Caco-2 (cell line): ENCODE measurements around the gene MYH6. TPM values are rescaled to one million over a fixed set of nuclear protein-coding genes. Genes with fewer than 3 reads are reported as not detected.

Source experiments
- BruUV-seq: library from RNA; stranded (reverse); fragments of 400-500 nt; replicated peaks from 2 replicates; lab custom pipeline; 2021; lab: Mats Ljungman, UMichigan
- CTCF ChIA-PET: fragments of 300-600 bp; sonication (Branson Sonifier 250); formaldehyde crosslinking; loops from one replicate; lab custom pipeline; 2022; ENCODE audit warnings: antibody characterized with exemption; lab: Charles Lee
- POLR2A ChIA-PET: fragments of 300-600 bp; sonication (Branson Sonifier 250); formaldehyde crosslinking; loops from one replicate; lab custom pipeline; 2022; ENCODE audit warnings: antibody characterized with exemption; lab: Charles Lee
- DNase-seq, 2 experiments: peaks; one replicate each; pipeline versions ENCODE4 v3.0.0 to v3.0.0-alpha.2; 2020 to 2022
- H3K27me3 ChIP-seq: replicated peaks from 2 replicates; pipeline ENCODE4 v1.6.0; 2011; ENCODE audit warnings: low read length; ENCODE audit not compliant: control insufficient read depth, insufficient read depth
- H3K36me3 ChIP-seq: 2 replicates; pipeline ENCODE4 v1.5.1; 2011; ENCODE audit warnings: low read length; ENCODE audit not compliant: control insufficient read depth, insufficient read depth
- H3K4me1 ChIP-seq: fragments of 250-450 bp; sonication (Bioruptor Pico); 2 replicates; pipeline ENCODE4 v1.5.1; 2020; ENCODE audit warnings: mild to moderate bottlenecking
- H3K4me3 ChIP-seq: 2 replicates; pipeline ENCODE4 v1.5.1; 2011; ENCODE audit warnings: low read depth, mild to moderate bottlenecking, control low read depth, low read length
- H3K9me3 ChIP-seq: fragments of 250-450 bp; sonication (Bioruptor Pico); 2 replicates; pipeline ENCODE4 v1.5.1; 2020; ENCODE audit warnings: mild to moderate bottlenecking, moderate library complexity
- H3K27ac Mint-ChIP-seq: one replicate; pipeline ENCODE4 v1.8.0; 2022; ENCODE audit warnings: mixed read lengths; ENCODE audit not compliant: unreplicated experiment
- H3K27me3 Mint-ChIP-seq: one replicate; pipeline ENCODE4 v1.8.0; 2022; ENCODE audit warnings: mixed read lengths; ENCODE audit not compliant: insufficient read depth, unreplicated experiment
- H3K36me3 Mint-ChIP-seq: one replicate; pipeline ENCODE4 v1.8.0; 2022; ENCODE audit warnings: mild to moderate bottlenecking, mixed read lengths; ENCODE audit not compliant: insufficient read depth, unreplicated experiment
- H3K4me1 Mint-ChIP-seq: one replicate; pipeline ENCODE4 v1.8.0; 2022; ENCODE audit warnings: low read depth, mixed read lengths; ENCODE audit not compliant: unreplicated experiment
- H3K4me3 Mint-ChIP-seq: one replicate; pipeline ENCODE4 v1.8.0; 2022; ENCODE audit warnings: mild to moderate bottlenecking, moderate library complexity, mixed read lengths; ENCODE audit not compliant: unreplicated experiment
- H3K9me3 Mint-ChIP-seq: one replicate; pipeline ENCODE4 v1.8.0; 2022; ENCODE audit warnings: mixed read lengths; ENCODE audit not compliant: unreplicated experiment
- intact Hi-C: fragments of 100-400 bp; cut with micrococcal nuclease; formaldehyde crosslinking; loops from one replicate; pipeline ENCODE4 v1.10.0; 2022; ENCODE audit not compliant: unreplicated experiment
- total RNA-seq: library from RNA; stranded (reverse); gene quantifications from 2 replicates; pipeline ENCODE4 v1.2.3, GENCODE V29; 2022
- TF ChIP-seq, protein P1 (sequence below), 2 experiments: fragments of 200-600 bp in 1 of 2; IDR thresholded peaks; 1 replicate in 1 of 2; 2 replicates in 1 of 2; pipeline versions ENCODE4 v1.5.1 to v1.8.0; 2011 to 2022; ENCODE audit warnings: antibody characterized with exemption in 1 of 2, control low read depth in 1 of 2, inconsistent platforms in 1 of 2, low read depth in 1 of 2, low read length in 1 of 2, mild to moderate bottlenecking in 1 of 2, moderate library complexity in 1 of 2; ENCODE audit not compliant: insufficient read depth in 1 of 2, severe bottlenecking in 1 of 2, unreplicated experiment in 1 of 2

Gene MYH6
- total RNA-seq, 1 experiment from 2014 or later: not detected

DNA sequence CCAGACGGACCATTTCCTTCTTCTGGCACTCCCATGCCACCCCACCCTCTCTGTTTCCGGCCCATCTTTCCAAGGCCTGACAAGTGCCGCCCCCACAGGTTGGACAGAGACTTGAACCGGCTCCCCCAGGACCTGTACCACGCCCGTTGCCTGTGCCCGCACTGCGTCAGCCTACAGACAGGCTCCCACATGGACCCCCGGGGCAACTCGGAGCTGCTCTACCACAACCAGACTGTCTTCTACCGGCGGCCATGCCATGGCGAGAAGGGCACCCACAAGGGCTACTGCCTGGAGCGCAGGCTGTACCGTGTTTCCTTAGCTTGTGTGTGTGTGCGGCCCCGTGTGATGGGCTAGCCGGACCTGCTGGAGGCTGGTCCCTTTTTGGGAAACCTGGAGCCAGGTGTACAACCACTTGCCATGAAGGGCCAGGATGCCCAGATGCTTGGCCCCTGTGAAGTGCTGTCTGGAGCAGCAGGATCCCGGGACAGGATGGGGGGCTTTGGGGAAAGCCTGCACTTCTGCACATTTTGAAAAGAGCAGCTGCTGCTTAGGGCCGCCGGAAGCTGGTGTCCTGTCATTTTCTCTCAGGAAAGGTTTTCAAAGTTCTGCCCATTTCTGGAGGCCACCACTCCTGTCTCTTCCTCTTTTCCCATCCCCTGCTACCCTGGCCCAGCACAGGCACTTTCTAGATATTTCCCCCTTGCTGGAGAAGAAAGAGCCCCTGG is 32.4 kb downstream of the MYH6 start:
- Mint-ChIP-seq H3K9me3 (no peaks in the 10 kb centered on the region), H3K4me1 (no peaks in the 10 kb centered on the region), H3K27me3 (peaks cover 20% of the 10 kb centered on the region), H3K4me3 (no peak overlapping the region), H3K36me3 (no peaks in the 10 kb centered on the region), H3K27ac (no peak overlapping the region)
- DNase-seq: no peak
- no peak overlapping the region for H3K4me3 ChIP-seq
- TF ChIP-seq, protein P1, sequence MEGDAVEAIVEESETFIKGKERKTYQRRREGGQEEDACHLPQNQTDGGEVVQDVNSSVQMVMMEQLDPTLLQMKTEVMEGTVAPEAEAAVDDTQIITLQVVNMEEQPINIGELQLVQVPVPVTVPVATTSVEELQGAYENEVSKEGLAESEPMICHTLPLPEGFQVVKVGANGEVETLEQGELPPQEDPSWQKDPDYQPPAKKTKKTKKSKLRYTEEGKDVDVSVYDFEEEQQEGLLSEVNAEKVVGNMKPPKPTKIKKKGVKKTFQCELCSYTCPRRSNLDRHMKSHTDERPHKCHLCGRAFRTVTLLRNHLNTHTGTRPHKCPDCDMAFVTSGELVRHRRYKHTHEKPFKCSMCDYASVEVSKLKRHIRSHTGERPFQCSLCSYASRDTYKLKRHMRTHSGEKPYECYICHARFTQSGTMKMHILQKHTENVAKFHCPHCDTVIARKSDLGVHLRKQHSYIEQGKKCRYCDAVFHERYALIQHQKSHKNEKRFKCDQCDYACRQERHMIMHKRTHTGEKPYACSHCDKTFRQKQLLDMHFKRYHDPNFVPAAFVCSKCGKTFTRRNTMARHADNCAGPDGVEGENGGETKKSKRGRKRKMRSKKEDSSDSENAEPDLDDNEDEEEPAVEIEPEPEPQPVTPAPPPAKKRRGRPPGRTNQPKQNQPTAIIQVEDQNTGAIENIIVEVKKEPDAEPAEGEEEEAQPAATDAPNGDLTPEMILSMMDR (IDR thresholded peaks at IDR 0.05; ENCODE audit: insufficient read depth in 1 of 2, low read depth in 1 of 2, low read length in 1 of 2, severe bottlenecking in 1 of 2, unreplicated experiment in 1 of 2): no peak
- H3K27me3 ChIP-seq: no peaks in the 10 kb centered on the region; the same call in 1 of the 2 replicates
- H3K36me3 ChIP-seq: no peaks in the 10 kb centered on the region
- ChIA-PET POLR2A (no interaction called here), CTCF (no interaction called here)
- intact Hi-C loops: loop anchor here (5.0 kb wide), 1 partner anchor 692 kb away; no protein-coding TSS in a partner anchor
- no peaks in the 10 kb centered on the region for H3K4me1 ChIP-seq
- BruUV-seq: no TSS peak
- H3K9me3 ChIP-seq: no peaks in the 10 kb centered on the region

DNA sequence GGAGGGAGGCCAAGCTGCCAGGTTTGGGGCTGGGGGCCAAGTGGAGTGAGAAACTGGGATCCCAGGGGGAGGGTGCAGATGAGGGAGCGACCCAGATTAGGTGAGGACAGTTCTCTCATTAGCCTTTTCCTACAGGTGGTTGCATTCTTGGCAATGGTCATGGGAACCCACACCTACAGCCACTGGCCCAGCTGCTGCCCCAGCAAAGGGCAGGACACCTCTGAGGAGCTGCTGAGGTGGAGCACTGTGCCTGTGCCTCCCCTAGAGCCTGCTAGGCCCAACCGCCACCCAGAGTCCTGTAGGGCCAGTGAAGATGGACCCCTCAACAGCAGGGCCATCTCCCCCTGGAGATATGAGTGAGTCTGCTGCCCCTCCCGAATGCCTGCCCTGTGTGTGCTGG is 35.0 kb downstream of the MYH6 start:
- H3K4me3 ChIP-seq: no peak overlapping the region
- Mint-ChIP-seq H3K27me3 (peaks cover 16% of the 10 kb centered on the region), H3K36me3 (no peaks in the 10 kb centered on the region), H3K4me3 (no peak overlapping the region), H3K27ac (no peak overlapping the region), H3K4me1 (no peaks in the 10 kb centered on the region), H3K9me3 (no peaks in the 10 kb centered on the region)
- H3K36me3 ChIP-seq: no peaks in the 10 kb centered on the region
- ChIA-PET POLR2A (no interaction called here), CTCF (no interaction called here)
- no TSS peak for BruUV-seq
- TF ChIP-seq, protein P1 (IDR thresholded peaks at IDR 0.05; ENCODE audit: insufficient read depth in 1 of 2, low read depth in 1 of 2, low read length in 1 of 2, severe bottlenecking in 1 of 2, unreplicated experiment in 1 of 2): no peak
- intact Hi-C loops: no loop called here
- H3K9me3 ChIP-seq: no peaks in the 10 kb centered on the region
- no peak for DNase-seq
- H3K4me1 ChIP-seq: no peaks in the 10 kb centered on the region
- H3K27me3 ChIP-seq: no peaks in the 10 kb centered on the region; the same call in 1 of the 2 replicates

DNA sequence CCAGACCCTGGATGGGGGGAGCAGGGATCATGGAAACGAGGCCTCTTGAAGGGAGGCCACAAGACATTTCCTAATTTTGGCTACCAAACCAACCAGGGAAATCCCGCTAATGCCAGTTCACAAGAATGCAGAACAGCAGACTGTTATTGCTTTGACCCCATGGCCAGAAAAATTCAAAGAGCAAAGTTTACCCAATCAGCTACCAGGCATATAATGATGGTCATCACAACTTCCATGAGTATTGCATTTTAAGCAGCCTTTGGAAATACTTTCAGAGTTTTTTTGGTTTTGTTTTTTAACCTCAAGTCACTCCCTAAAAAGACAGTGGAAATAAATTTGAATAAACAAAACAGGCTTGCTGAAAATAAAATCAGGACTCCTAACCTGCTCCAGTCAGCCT is 35.6 kb downstream of the MYH6 start, which contains the start of gene IL25:
IL25 (plus strand) TSS at position 301 of the 400 bp plus-strand sequence.
- Histone ChIP-seq H3K4me3 (no peak within 1 kb of the TSS), H3K27me3 (no peaks in the 10 kb centered on the region; the same call in 1 of the 2 replicates), H3K4me1 (no peaks in the 10 kb centered on the region), H3K9me3 (no peaks in the 10 kb centered on the region), H3K36me3 (no peaks in the 10 kb centered on the region)
- intact Hi-C loops: no loop called here
- TF ChIP-seq, protein P1 (IDR thresholded peaks at IDR 0.05; ENCODE audit: insufficient read depth in 1 of 2, low read depth in 1 of 2, low read length in 1 of 2, severe bottlenecking in 1 of 2, unreplicated experiment in 1 of 2): no peak
- H3K4me1 Mint-ChIP-seq: no peaks in the 10 kb centered on the region
- H3K27ac Mint-ChIP-seq: no peak within 1 kb of the TSS
- H3K36me3 Mint-ChIP-seq: no peaks in the 10 kb centered on the region
- BruUV-seq: no TSS peak
- H3K9me3 Mint-ChIP-seq: no peaks in the 10 kb centered on the region
- ChIA-PET CTCF (no interaction called here), POLR2A (no interaction called here)
- H3K27me3 Mint-ChIP-seq: peaks cover 16% of the 10 kb centered on the region
- H3K4me3 Mint-ChIP-seq: no peak within 1 kb of the TSS
- no peak for DNase-seq
